HepG2 (cell line): ENCODE results near the gene SPNS1. TPM values are rescaled to one million over a fixed set of nuclear protein-coding genes. Genes with fewer than 3 reads are reported as not detected.

Source experiments
- BRCA1 ChIP-seq: sonication (generic); formaldehyde crosslinking; IDR thresholded peaks from 2 replicates; pipeline ENCODE4 v1.4.0; 2020; ENCODE audit warnings: missing genetic modification reagents
- CBX5 ChIP-seq: sonication (generic); formaldehyde crosslinking; IDR thresholded peaks from 2 replicates; pipeline ENCODE4 v1.4.0; 2020; ENCODE audit warnings: missing genetic modification reagents, borderline replicate concordance
- DPF2 ChIP-seq: sonication (generic); formaldehyde crosslinking; IDR thresholded peaks from 2 replicates; pipeline ENCODE4 v1.4.0; 2020; ENCODE audit warnings: mild to moderate bottlenecking, low read depth, missing genetic modification reagents, borderline replicate concordance
- FOSL2 ChIP-seq: sonication (generic); formaldehyde crosslinking; IDR thresholded peaks from 2 replicates; pipeline ENCODE4 v1.4.0; 2020; ENCODE audit warnings: missing genetic modification reagents
- JUN ChIP-seq: sonication (generic); formaldehyde crosslinking; IDR thresholded peaks from 2 replicates; pipeline ENCODE4 v1.4.0; 2020; ENCODE audit warnings: mild to moderate bottlenecking, missing genetic modification reagents
- KDM6A ChIP-seq: IDR thresholded peaks from 2 replicates; pipeline ENCODE4 v1.6.1; 2016; ENCODE audit warnings: low read depth
- REST ChIP-seq, 2 experiments: IDR thresholded peaks; 2 replicates each; pipeline ENCODE4 v1.6.1; 2011 to 2012; ENCODE audit warnings: low read length in 2 of 2, borderline replicate concordance in 1 of 2, low read depth in 1 of 2, mild to moderate bottlenecking in 1 of 2, moderate library complexity in 1 of 2
- SMC3 ChIP-seq: IDR thresholded peaks from 2 replicates; pipeline ENCODE4 v1.6.1; 2011; ENCODE audit warnings: low read length, improper control_type of control experiment
- SOX6 ChIP-seq, 2 experiments: fragments of 450-650 bp in 1 of 2; sonication (generic) in 1 of 2; formaldehyde crosslinking in 1 of 2; IDR thresholded peaks; 2 replicates each; pipeline versions ENCODE4 v1.4.0 to v1.6.1; 2017 to 2020; ENCODE audit warnings: antibody characterized with exemption in 1 of 2, mild to moderate bottlenecking in 1 of 2, missing genetic modification reagents in 1 of 2
- THRA ChIP-seq: sonication (generic); formaldehyde crosslinking; IDR thresholded peaks from 2 replicates; pipeline ENCODE4 v1.4.0; 2020; ENCODE audit warnings: missing genetic modification reagents, borderline replicate concordance
- ZBTB43 ChIP-seq: sonication (generic); formaldehyde crosslinking; conservative IDR thresholded peaks from 2 replicates; pipeline ENCODE4 v1.4.0; 2020; ENCODE audit warnings: missing genetic modification reagents
- ZNF12 ChIP-seq: sonication (generic); formaldehyde crosslinking; IDR thresholded peaks from 2 replicates; pipeline ENCODE4 v1.5.0; 2020; ENCODE audit warnings: missing genetic modification reagents
- ZNF431 ChIP-seq: sonication (generic); formaldehyde crosslinking; IDR thresholded peaks from 2 replicates; pipeline ENCODE4 v1.9.0; 2022; ENCODE audit warnings: missing genetic modification reagents, low read depth, mild to moderate bottlenecking, borderline replicate concordance
- ZNF510 ChIP-seq: sonication (generic); formaldehyde crosslinking; IDR thresholded peaks from 2 replicates; pipeline ENCODE4 v1.4.0; 2020; ENCODE audit warnings: low read depth, mild to moderate bottlenecking, missing genetic modification reagents
- ZNF644 ChIP-seq: IDR thresholded peaks from 2 replicates; pipeline ENCODE4 v1.6.1; 2016; ENCODE audit warnings: low read depth
- polyA plus RNA-seq, 8 experiments: library from polyadenylated mRNA; depleted of rRNA in 3 of 8; stranded (reverse) in 7 of 8; unstranded in 1 of 8; fragments of >200 nt; fragmentation: Illumina TruSeq in 4 of 8; extraction: Trizol in 4 of 8; gene quantifications; 2 replicates each; pipeline versions ENCODE4 v1.2.1 to v1.2.3, GENCODE V29; 2011 to 2016; ENCODE audit warnings: low read depth in 4 of 8, missing spikeins in 1 of 8, mixed read lengths in 1 of 8; ENCODE audit not compliant: insufficient read depth in 1 of 8
- total RNA-seq, 5 experiments: library from RNA; depleted of rRNA; stranded (reverse); fragments of >200 nt; fragmentation: Illumina TruSeq; extraction: Trizol; gene quantifications; 2 replicates each; pipeline ENCODE4 v1.2.3, GENCODE V29; 2016; ENCODE audit warnings: low read depth in 1 of 5
- TF ChIP-seq, protein P1 (sequence below): sonication (generic); formaldehyde crosslinking; IDR thresholded peaks from 2 replicates; pipeline ENCODE4 v1.5.1; 2020; ENCODE audit warnings: mild to moderate bottlenecking, missing genetic modification reagents, borderline replicate concordance

Gene SPNS1
- total and polyA plus RNA-seq, 2 of the 13 experiments (the other 11 are each of a cell fraction or from before 2014, with no cell fraction given), result 25.6 to 38.8 TPM

DNA sequence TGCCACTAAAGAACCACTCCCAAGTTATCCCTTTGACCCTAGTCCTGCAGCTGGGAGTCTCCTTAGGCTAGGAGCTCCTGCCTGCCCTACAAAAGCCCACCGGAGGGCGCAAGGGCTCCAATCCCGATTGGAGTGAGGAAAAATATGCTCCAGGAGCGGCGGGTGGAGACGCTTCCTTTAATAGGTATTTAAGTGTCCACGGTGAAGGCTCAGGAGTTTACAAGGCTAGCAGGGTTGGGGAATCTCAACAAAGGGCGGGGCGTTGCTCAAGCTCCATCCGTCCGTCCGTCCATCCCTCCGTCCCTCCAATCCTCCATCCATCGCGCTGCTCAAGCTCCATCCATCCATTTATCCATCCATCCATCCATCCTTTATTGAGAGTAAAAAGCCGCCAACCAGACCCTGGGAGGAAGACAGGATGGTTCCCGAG lies 556 bp upstream of the SPNS1 start (continued):
- no peak for TF ChIP-seq ZBTB43
- TF ChIP-seq THRA, result 0 out of 2 replicates have a peak, but pooled peaks have one; percentile 14
- 0 out of 2 replicates have a peak, but pooled peaks have one; percentile 6 for TF ChIP-seq FOSL2 (CRISPR knock-in tag)
- TF ChIP-seq ZNF431 (CRISPR knock-in tag), result 0 out of 2 replicates have a peak, but pooled peaks have one; percentile 5
- TF ChIP-seq REST (IDR thresholded peaks at IDR 0.05; ENCODE audit: borderline replicate concordance in 1 of 2, low read depth in 1 of 2, low read length in 2 of 2), result no peak
- TF ChIP-seq JUN (CRISPR knock-in tag), result 0 out of 2 replicates have a peak, but pooled peaks have one; percentile 4
- TF ChIP-seq KDM6A (CRISPR knock-in tag), result 0 out of 2 replicates have a peak, but pooled peaks have one; percentile 12
- 0 out of 2 replicates have a peak, but pooled peaks have one; percentile 8 for TF ChIP-seq ZNF644
- TF ChIP-seq, protein P1, sequence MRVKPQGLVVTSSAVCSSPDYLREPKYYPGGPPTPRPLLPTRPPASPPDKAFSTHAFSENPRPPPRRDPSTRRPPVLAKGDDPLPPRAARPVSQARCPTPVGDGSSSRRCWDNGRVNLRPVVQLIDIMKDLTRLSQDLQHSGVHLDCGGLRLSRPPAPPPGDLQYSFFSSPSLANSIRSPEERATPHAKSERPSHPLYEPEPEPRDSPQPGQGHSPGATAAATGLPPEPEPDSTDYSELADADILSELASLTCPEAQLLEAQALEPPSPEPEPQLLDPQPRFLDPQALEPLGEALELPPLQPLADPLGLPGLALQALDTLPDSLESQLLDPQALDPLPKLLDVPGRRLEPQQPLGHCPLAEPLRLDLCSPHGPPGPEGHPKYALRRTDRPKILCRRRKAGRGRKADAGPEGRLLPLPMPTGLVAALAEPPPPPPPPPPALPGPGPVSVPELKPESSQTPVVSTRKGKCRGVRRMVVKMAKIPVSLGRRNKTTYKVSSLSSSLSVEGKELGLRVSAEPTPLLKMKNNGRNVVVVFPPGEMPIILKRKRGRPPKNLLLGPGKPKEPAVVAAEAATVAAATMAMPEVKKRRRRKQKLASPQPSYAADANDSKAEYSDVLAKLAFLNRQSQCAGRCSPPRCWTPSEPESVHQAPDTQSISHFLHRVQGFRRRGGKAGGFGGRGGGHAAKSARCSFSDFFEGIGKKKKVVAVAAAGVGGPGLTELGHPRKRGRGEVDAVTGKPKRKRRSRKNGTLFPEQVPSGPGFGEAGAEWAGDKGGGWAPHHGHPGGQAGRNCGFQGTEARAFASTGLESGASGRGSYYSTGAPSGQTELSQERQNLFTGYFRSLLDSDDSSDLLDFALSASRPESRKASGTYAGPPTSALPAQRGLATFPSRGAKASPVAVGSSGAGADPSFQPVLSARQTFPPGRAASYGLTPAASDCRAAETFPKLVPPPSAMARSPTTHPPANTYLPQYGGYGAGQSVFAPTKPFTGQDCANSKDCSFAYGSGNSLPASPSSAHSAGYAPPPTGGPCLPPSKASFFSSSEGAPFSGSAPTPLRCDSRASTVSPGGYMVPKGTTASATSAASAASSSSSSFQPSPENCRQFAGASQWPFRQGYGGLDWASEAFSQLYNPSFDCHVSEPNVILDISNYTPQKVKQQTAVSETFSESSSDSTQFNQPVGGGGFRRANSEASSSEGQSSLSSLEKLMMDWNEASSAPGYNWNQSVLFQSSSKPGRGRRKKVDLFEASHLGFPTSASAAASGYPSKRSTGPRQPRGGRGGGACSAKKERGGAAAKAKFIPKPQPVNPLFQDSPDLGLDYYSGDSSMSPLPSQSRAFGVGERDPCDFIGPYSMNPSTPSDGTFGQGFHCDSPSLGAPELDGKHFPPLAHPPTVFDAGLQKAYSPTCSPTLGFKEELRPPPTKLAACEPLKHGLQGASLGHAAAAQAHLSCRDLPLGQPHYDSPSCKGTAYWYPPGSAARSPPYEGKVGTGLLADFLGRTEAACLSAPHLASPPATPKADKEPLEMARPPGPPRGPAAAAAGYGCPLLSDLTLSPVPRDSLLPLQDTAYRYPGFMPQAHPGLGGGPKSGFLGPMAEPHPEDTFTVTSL (CRISPR knock-in tag), result 0 out of 2 replicates have a peak, but pooled peaks have one; percentile 15
- 0 out of 2 replicates have a peak, but pooled peaks have one; percentile 19 for TF ChIP-seq CBX5
- 0 out of 2 replicates have a peak, but pooled peaks have one; percentile 11 for TF ChIP-seq ZNF510 (CRISPR knock-in tag)
- TF ChIP-seq SOX6 (IDR thresholded peaks at IDR 0.05), result no peak
- no peak for TF ChIP-seq SOX6 (CRISPR knock-in tag; IDR thresholded peaks at IDR 0.05)
- TF ChIP-seq DPF2 (CRISPR knock-in tag), result peak; percentile 6; the same call in 1 of the 2 replicates
- TF ChIP-seq SMC3, result peak; percentile 61
- TF ChIP-seq BRCA1 (CRISPR knock-in tag), result no peak
- TF ChIP-seq ZNF12, result peak; percentile 38; the same call in 1 of the 2 replicates
